Transverse colon (tissue), 4 donors: ENCODE data around the gene SMIM20.

Source experiments
- CTCF ChIP-seq, 5 experiments: fragments of 200-600 bp in 3 of 5; fragments of 450-650 bp in 2 of 5; sonication (generic) in 3 of 5; IDR thresholded peaks; 1 replicate in 2 of 5; 2 replicates in 3 of 5; pipeline ENCODE4 v1.5.1; 2016 to 2017; ENCODE audit warnings: antibody characterized with exemption in 5 of 5, inconsistent platforms in 3 of 5, mild to moderate bottlenecking in 2 of 5, moderate library complexity in 1 of 5
- POLR2AphosphoS5 ChIP-seq, 3 donors: sonication (generic); formaldehyde crosslinking; IDR thresholded peaks; one replicate each; pipeline ENCODE4 v1.6.1; 2016; ENCODE audit warnings: antibody characterized with exemption in 3 of 3

DNA sequence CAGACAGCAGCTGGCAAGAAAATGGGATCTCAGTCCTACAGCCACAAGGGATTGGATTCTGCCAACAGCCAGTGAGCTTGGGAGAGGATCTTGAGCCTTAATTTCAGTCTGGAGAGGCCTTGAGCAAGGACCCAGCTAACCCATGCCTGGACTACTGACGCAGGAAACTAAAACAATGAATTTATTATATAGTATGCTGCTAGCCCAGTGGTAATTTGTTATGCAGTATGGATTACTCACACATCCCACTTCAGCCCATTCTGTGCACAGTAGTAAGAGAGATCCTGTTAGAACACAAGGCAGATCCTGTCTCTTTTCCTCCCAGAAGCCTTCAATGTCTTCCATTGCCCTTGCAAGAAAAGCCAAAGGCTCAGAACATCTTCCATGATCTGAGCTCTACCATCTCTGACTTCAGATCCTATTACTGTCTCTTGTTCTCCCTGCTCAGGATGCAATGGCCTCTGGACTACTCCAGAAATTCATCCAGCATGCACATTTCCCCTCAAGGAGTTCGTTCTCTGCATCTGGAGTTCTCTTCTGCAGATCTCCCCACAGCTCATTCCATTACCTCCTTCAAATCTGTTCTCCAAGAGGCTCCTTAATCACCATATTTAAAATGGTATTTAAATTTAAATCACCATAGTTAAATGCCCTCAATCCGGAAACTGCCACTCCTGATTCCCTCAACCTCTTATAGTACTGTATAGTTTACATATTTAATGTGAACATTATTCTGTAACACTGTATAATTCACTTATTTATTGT is 27.6 kb downstream of the SMIM20 start:
- TF ChIP-seq CTCF (IDR thresholded peaks at IDR 0.05): no peak
- TF ChIP-seq POLR2AphosphoS5 (IDR thresholded peaks at IDR 0.05): no peak
